ENCODE data around the gene ACRV1. TPM values are rescaled to one million over a fixed set of nuclear protein-coding genes. Genes with fewer than 3 reads are reported as not detected.

Gene ACRV1
- total and polyA plus RNA-seq, 2 of the 13 experiments (the other 11 are each of a cell fraction or from before 2014, with no cell fraction given) = not detected

DNA sequence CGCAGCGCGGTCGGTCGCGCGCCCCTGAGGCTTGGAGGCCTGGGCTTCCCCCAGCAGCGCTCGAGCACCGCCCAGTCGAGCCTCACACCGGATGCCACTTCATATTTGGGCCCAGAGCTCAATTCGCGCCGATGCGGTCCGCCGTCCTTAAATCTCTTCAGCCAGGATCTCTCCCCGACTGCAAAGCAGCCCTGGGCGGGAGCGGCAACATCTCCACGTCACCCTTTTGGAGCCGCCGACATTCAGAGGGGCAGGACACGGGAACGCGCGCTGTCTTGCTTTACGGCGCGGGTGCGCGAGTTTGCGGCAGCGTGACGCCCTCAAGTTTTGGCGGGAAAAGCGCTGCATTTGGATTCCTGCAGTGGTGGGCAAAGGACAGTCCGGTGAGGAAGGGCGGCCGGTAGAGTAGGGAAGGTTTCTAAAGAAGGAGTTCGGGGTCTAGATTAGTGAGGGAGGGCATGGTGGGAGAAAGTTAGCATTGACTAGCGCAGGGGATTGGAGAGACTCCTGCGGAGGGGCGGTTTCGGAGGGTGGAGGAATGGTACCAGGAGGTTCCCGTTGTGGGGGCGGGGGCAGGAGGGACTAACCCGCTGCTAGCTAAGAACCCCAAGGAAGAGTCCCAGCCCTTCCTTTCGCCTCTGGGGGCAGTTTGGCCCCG is 54.9 kb downstream of the ACRV1 start (continued):
- TF ChIP-seq ZNF34 (CRISPR knock-in tag; IDR thresholded peaks at IDR 0.05; ENCODE audit: borderline replicate concordance) (no peak; the same call in 1 of the 2 replicates), KLF9 (CRISPR knock-in tag; IDR thresholded peaks at IDR 0.05; ENCODE audit: low read depth) (peak; percentile 21), ZNF326 (CRISPR knock-in tag; IDR thresholded peaks at IDR 0.05; ENCODE audit: borderline replicate concordance) (no peak), POGZ (CRISPR knock-in tag; IDR thresholded peaks at IDR 0.05) (peak; percentile 84), ASH2L (IDR thresholded peaks at IDR 0.05; ENCODE audit: insufficient read length, low read depth, low read length) (peak; percentile 100), SIN3B (IDR thresholded peaks at IDR 0.05; ENCODE audit: low read length) (peak; percentile 84), ZMAT3 (CRISPR knock-in tag; conservative IDR thresholded peaks at IDR 0.05) (peak; percentile 94; the same call in 1 of the 2 replicates), EP300 (IDR thresholded peaks at IDR 0.05; ENCODE audit: low read depth in 2 of 2, low read length in 2 of 2) (peak in 1 of 2 experiments; percentile 45; a peak in 1 of 4 replicates), EP300 (CRISPR knock-in tag; IDR thresholded peaks at IDR 0.05; ENCODE audit: borderline replicate concordance) (0 out of 2 replicates have a peak, but pooled peaks have one; percentile 11), ZNF788 (CRISPR knock-in tag; IDR thresholded peaks at IDR 0.05; ENCODE audit: borderline replicate concordance) (peak; percentile 65), NFE2 (CRISPR knock-in tag; IDR thresholded peaks at IDR 0.05) (no peak), ZFP37 (CRISPR knock-in tag; IDR thresholded peaks at IDR 0.05; ENCODE audit: borderline replicate concordance) (peak; percentile 85; the same call in 1 of the 2 replicates), SAFB2 (CRISPR knock-in tag; IDR thresholded peaks at IDR 0.05; ENCODE audit: borderline replicate concordance, low read depth) (peak; percentile 61; the same call in 1 of the 2 replicates), ZFP36 (IDR thresholded peaks at IDR 0.05; ENCODE audit: borderline replicate concordance, low read depth, low read length, partially characterized antibody) (no peak)
- TF ChIP-seq, protein P1, sequence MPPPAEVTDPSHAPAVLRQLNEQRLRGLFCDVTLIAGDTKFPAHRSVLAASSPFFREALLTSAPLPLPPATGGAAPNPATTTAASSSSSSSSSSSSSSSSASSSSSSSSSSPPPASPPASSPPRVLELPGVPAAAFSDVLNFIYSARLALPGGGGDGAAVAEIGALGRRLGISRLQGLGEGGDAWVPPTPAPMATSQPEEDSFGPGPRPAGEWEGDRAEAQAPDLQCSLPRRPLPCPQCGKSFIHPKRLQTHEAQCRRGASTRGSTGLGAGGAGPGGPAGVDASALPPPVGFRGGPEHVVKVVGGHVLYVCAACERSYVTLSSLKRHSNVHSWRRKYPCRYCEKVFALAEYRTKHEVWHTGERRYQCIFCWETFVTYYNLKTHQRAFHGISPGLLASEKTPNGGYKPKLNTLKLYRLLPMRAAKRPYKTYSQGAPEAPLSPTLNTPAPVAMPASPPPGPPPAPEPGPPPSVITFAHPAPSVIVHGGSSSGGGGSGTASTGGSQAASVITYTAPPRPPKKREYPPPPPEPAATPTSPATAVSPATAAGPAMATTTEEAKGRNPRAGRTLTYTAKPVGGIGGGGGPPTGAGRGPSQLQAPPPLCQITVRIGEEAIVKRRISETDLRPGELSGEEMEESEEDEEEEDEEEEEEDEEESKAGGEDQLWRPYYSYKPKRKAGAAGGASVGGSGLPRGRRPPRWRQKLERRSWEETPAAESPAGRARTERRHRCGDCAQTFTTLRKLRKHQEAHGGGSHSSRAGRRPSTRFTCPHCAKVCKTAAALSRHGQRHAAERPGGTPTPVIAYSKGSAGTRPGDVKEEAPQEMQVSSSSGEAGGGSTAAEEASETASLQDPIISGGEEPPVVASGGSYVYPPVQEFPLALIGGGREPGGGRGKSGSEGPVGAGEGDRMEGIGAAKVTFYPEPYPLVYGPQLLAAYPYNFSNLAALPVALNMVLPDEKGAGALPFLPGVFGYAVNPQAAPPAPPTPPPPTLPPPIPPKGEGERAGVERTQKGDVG (CRISPR knock-in tag; IDR thresholded peaks at IDR 0.05; ENCODE audit: borderline replicate concordance) = peak; percentile 89; the same call in 1 of the 2 replicates
- TF ChIP-seq, protein P2, sequence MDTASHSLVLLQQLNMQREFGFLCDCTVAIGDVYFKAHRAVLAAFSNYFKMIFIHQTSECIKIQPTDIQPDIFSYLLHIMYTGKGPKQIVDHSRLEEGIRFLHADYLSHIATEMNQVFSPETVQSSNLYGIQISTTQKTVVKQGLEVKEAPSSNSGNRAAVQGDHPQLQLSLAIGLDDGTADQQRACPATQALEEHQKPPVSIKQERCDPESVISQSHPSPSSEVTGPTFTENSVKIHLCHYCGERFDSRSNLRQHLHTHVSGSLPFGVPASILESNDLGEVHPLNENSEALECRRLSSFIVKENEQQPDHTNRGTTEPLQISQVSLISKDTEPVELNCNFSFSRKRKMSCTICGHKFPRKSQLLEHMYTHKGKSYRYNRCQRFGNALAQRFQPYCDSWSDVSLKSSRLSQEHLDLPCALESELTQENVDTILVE (CRISPR knock-in tag; IDR thresholded peaks at IDR 0.05) = no peak; the same call in 1 of the 2 replicates
- TF ChIP-seq, protein P3, sequence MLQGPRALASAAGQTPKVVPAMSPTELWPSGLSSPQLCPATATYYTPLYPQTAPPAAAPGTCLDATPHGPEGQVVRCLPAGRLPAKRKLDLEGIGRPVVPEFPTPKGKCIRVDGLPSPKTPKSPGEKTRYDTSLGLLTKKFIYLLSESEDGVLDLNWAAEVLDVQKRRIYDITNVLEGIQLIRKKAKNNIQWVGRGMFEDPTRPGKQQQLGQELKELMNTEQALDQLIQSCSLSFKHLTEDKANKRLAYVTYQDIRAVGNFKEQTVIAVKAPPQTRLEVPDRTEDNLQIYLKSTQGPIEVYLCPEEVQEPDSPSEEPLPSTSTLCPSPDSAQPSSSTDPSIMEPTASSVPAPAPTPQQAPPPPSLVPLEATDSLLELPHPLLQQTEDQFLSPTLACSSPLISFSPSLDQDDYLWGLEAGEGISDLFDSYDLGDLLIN (CRISPR knock-in tag; IDR thresholded peaks at IDR 0.05; ENCODE audit: borderline replicate concordance) = peak; percentile 94; the same call in 1 of the 2 replicates
- TF ChIP-seq, protein P4, sequence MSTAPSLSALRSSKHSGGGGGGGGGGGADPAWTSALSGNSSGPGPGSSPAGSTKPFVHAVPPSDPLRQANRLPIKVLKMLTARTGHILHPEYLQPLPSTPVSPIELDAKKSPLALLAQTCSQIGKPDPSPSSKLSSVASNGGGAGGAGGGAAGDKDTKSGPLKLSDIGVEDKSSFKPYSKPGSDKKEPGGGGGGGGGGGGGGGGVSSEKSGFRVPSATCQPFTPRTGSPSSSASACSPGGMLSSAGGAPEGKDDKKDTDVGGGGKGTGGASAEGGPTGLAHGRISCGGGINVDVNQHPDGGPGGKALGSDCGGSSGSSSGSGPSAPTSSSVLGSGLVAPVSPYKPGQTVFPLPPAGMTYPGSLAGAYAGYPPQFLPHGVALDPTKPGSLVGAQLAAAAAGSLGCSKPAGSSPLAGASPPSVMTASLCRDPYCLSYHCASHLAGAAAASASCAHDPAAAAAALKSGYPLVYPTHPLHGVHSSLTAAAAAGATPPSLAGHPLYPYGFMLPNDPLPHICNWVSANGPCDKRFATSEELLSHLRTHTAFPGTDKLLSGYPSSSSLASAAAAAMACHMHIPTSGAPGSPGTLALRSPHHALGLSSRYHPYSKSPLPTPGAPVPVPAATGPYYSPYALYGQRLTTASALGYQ (CRISPR knock-in tag; IDR thresholded peaks at IDR 0.05) = peak; percentile 70; the same call in 1 of the 2 replicates
- TF ChIP-seq, protein P5, sequence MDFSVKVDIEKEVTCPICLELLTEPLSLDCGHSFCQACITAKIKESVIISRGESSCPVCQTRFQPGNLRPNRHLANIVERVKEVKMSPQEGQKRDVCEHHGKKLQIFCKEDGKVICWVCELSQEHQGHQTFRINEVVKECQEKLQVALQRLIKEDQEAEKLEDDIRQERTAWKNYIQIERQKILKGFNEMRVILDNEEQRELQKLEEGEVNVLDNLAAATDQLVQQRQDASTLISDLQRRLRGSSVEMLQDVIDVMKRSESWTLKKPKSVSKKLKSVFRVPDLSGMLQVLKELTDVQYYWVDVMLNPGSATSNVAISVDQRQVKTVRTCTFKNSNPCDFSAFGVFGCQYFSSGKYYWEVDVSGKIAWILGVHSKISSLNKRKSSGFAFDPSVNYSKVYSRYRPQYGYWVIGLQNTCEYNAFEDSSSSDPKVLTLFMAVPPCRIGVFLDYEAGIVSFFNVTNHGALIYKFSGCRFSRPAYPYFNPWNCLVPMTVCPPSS (IDR thresholded peaks at IDR 0.05) = no peak
- TF ChIP-seq, protein P6, sequence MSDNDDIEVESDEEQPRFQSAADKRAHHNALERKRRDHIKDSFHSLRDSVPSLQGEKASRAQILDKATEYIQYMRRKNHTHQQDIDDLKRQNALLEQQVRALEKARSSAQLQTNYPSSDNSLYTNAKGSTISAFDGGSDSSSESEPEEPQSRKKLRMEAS (IDR thresholded peaks at IDR 0.05) = peak; percentile 85

Measured in HepG2 (cell line).